Mesothelial cell of epicardium (in vitro differentiated cells): Measurements from ENCODE around the gene CALHM2. TPM values are rescaled to one million over a fixed set of nuclear protein-coding genes. Genes with fewer than 3 reads are reported as not detected.

Source experiments
- DNase-seq, 2 experiments: peaks; one replicate each; pipeline ENCODE4 v3.0.0; 2021; ENCODE audit warnings: low spot score in 2 of 2; ENCODE audit not compliant: unreplicated experiment in 2 of 2
- H3K27ac Mint-ChIP-seq: 2 replicates; pipeline ENCODE4 v1.8.0; 2021; ENCODE audit warnings: mixed read lengths
- H3K27me3 Mint-ChIP-seq: 2 replicates; pipeline ENCODE4 v1.8.0; 2021; ENCODE audit warnings: low read depth, mixed read lengths
- H3K36me3 Mint-ChIP-seq: 2 replicates; pipeline ENCODE4 v1.8.0; 2021; ENCODE audit warnings: mixed read lengths
- H3K4me1 Mint-ChIP-seq: 2 replicates; pipeline ENCODE4 v1.8.0; 2021; ENCODE audit warnings: mixed read lengths
- H3K4me3 Mint-ChIP-seq: 2 replicates; pipeline ENCODE4 v1.8.0; 2021; ENCODE audit warnings: mild to moderate bottlenecking, moderate library complexity, mixed read lengths
- H3K9me3 Mint-ChIP-seq: 2 replicates; pipeline ENCODE4 v1.8.0; 2021; ENCODE audit warnings: mixed read lengths
- CTCF ChIP-seq: fragments of 200-600 bp; sonication (generic); IDR thresholded peaks from one replicate; pipeline ENCODE4 v1.5.0; 2021; ENCODE audit warnings: antibody characterized with exemption; ENCODE audit not compliant: unreplicated experiment
- total RNA-seq: library from RNA; stranded (reverse); gene quantifications from 3 replicates; pipeline ENCODE4 v1.2.1, GENCODE V29; 2021

The CALHM2 gene
- total RNA-seq, 1 donor from 2014 or later: 4.3 TPM

DNA sequence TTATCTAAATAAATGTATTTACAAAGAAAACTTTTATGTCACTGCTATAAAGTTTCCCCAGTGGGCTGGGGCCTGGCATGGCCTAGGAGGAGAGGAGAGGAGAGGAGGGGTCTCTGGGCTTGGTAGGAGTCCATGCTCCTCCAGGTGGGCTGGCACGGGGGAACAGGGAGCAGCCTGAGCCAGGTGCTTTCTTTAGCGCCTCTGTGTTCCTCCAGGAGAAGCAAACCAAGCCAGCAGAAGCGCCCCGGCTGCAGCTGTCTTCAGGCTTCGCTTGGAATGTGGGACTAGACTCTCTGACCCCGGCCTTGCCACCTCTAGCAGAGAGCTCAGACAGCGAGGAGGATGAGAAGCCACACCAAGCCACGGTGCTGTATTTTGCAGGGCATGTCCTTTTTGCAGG lies 10.6 kb downstream of the CALHM2 start:
- peaks cover 56% of the 10 kb centered on the region for H3K36me3 Mint-ChIP-seq
- DNase-seq: no peak
- no peaks in the 10 kb centered on the region for H3K4me1 Mint-ChIP-seq
- H3K27ac Mint-ChIP-seq: no peak overlapping the region
- H3K27me3 Mint-ChIP-seq: no peaks in the 10 kb centered on the region
- H3K4me3 Mint-ChIP-seq: no peak overlapping the region
- no peaks in the 10 kb centered on the region for H3K9me3 Mint-ChIP-seq
- no peak for TF ChIP-seq CTCF

DNA sequence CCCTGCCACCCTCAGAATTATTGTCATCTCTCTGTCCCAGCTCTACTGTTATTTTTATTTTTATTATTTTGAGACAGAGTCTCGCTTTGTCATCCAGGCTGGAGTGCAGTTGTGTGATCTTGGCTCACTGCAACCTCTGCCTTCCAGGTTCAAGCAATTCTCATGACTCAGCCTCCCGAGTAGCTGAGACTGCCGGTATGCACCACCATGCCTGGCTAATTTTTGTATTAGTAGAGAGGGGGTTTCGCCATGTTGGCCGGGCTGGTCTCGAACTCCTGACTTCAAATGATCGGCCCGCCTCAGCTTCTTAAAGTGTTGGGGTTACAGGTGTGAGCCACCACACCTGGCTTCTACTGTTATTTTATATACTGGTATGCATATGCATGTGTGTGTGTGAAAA lies 11.0 kb downstream of the CALHM2 start:
- TF ChIP-seq CTCF: no peak
- DNase-seq: no peak
- H3K27ac Mint-ChIP-seq: no peak overlapping the region
- H3K4me3 Mint-ChIP-seq: no peak overlapping the region
- H3K36me3 Mint-ChIP-seq: peaks cover 57% of the 10 kb centered on the region
- H3K4me1 Mint-ChIP-seq: no peaks in the 10 kb centered on the region
- H3K9me3 Mint-ChIP-seq: no peaks in the 10 kb centered on the region
- no peaks in the 10 kb centered on the region for H3K27me3 Mint-ChIP-seq

DNA sequence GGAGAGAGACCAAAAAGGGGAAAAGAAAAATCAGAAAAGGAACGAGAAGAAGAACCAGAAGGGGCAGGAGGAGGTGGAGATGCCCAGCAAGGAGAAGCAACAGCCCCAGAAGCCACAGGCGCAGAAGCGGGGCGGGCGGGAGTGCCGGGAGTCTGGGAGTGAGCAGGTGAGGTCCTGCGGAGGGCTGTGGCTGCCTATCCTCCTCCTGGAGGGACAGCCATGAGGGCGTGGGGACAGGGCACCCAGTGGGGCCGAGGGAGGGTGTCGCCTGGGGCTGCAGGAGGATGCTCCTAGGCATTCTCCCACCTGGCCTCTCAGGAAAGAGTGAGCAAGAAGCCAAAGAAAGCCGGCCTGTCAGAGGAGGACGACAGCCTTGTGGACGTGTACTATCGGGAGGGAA lies 11.8 kb downstream of the CALHM2 start:
- H3K4me1 Mint-ChIP-seq: no peaks in the 10 kb centered on the region
- no peak overlapping the region for H3K4me3 Mint-ChIP-seq
- H3K27me3 Mint-ChIP-seq: no peaks in the 10 kb centered on the region
- no peak overlapping the region for H3K27ac Mint-ChIP-seq
- peaks cover 56% of the 10 kb centered on the region for H3K36me3 Mint-ChIP-seq
- no peak for TF ChIP-seq CTCF
- no peak for DNase-seq
- H3K9me3 Mint-ChIP-seq: no peaks in the 10 kb centered on the region

DNA sequence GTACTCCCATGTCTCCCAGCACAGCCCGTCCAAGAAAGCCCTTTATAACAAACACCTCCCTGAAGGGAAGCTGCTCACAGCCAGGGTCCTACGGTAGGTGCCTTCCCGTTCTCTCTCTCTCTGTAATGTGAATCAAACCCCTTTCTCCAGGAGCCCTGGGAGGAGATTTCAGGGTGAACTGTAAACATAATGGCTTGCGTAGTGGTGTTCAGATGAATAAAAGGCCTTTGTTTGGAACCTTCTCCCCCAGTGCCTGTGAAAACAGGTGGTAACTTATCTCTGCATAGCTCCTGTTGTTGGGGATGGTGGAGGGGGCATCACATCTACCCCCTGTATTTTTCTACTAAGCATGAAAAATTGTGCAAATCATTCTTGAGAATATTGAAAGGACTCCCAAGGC lies 12.4 kb downstream of the CALHM2 start:
- Mint-ChIP-seq H3K36me3 (peaks cover 52% of the 10 kb centered on the region), H3K27ac (no peak overlapping the region), H3K4me1 (no peaks in the 10 kb centered on the region), H3K4me3 (no peak overlapping the region), H3K9me3 (no peaks in the 10 kb centered on the region), H3K27me3 (no peaks in the 10 kb centered on the region)
- TF ChIP-seq CTCF: no peak
- DNase-seq: no peak

GRCh38 chr10:103433858-103434257 lies 18.3 kb downstream of the CALHM2 start:
- no peak for TF ChIP-seq CTCF
- peaks cover 48% of the 10 kb centered on the region for H3K36me3 Mint-ChIP-seq
- H3K27me3 Mint-ChIP-seq: no peaks in the 10 kb centered on the region
- H3K27ac Mint-ChIP-seq: no peak overlapping the region
- no peaks in the 10 kb centered on the region for H3K9me3 Mint-ChIP-seq
- no peak for DNase-seq
- no peak overlapping the region for H3K4me3 Mint-ChIP-seq
- H3K4me1 Mint-ChIP-seq: no peaks in the 10 kb centered on the region

DNA sequence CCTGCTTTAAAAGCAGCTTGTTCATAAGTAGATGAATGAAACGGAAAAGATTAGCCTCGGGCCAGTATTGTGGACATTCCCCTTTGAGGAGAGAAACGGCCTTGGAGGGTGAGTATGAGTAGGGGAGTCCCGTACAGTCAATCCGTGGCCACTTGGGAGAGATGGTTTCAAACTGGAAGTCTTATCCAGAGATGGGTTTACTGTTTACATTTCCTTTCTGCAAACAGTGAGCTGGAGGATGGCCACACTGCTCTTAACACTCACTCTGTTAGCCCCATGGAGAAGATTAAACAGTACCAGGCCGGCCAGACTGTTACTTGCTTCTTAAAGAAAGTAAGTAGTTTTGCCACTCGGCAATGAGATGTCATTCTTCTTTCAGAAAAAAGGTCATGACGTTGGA lies 20.3 kb downstream of the CALHM2 start:
- Mint-ChIP-seq H3K27ac (no peak overlapping the region), H3K27me3 (no peaks in the 10 kb centered on the region), H3K9me3 (no peaks in the 10 kb centered on the region), H3K4me1 (no peaks in the 10 kb centered on the region), H3K36me3 (peaks cover 48% of the 10 kb centered on the region), H3K4me3 (no peak overlapping the region)
- DNase-seq: no peak
- no peak for TF ChIP-seq CTCF
